Astrocyte of the spinal cord (primary cell): Measurements from ENCODE around the gene ZHX3.

ENCODE experiments used
- DNase-seq: peaks from one replicate; pipeline ENCODE4 v3.0.0; 2011; ENCODE audit warnings: low read depth, low spot score
- H3K4me3 ChIP-seq: 2 replicates; pipeline ENCODE4 v1.5.1; 2011; ENCODE audit warnings: low read depth, mild to moderate bottlenecking, low read length, moderate library complexity
- CTCF ChIP-seq: IDR thresholded peaks from 2 replicates; pipeline ENCODE4 v1.5.1; 2012; ENCODE audit warnings: low read depth, mild to moderate bottlenecking, low read length, inconsistent platforms
- in situ Hi-C: cut with HindIII; loops from 2 replicates; pipeline ENCODE4 v1.10.0; 2017; ENCODE audit warnings: low sequenced_read_pairs

Gene ZHX3

GRCh38 chr20:41304424-41305079, 13.0 kb downstream of the ZHX3 start:
- no peak for DNase-seq
- no peak overlapping the region for H3K4me3 ChIP-seq
- in situ Hi-C loops, result no loop called here
- no peak for TF ChIP-seq CTCF

- in situ Hi-C loops, result no loop called here
- DNase-seq, result no peak
- TF ChIP-seq CTCF, result no peak
- no peak overlapping the region for H3K4me3 ChIP-seq
Measured at GRCh38 chr20:41304002-41304401, 13.5 kb downstream of the ZHX3 start.

- H3K4me3 ChIP-seq, result no peak overlapping the region
- in situ Hi-C loops, result no loop called here
- no peak for TF ChIP-seq CTCF
- no peak for DNase-seq
Measured at GRCh38 chr20:41300886-41301285, 16.6 kb downstream of the ZHX3 start.

- H3K4me3 ChIP-seq, result no peak overlapping the region
- no peak for DNase-seq
- TF ChIP-seq CTCF, result no peak
- in situ Hi-C loops, result no loop called here
Measured at GRCh38 chr20:41300383-41300782, 17.1 kb downstream of the ZHX3 start.

GRCh38 chr20:41299899-41300298, 17.6 kb downstream of the ZHX3 start:
- in situ Hi-C loops, result no loop called here
- DNase-seq, result no peak
- no peak overlapping the region for H3K4me3 ChIP-seq
- TF ChIP-seq CTCF, result no peak

GRCh38 chr20:41293269-41294037, 24.1 kb downstream of the ZHX3 start:
- in situ Hi-C loops, result no loop called here
- no peak overlapping the region for H3K4me3 ChIP-seq
- no peak for DNase-seq
- TF ChIP-seq CTCF, result no peak
